ENCODE data around the gene OCA2.

OCA2 gene

GRCh38 chr15:27871078-27871901, 227.8 kb downstream of the OCA2 start:
- DNase-seq (ENCODE audit: low spot score), result no peak

GRCh38 chr15:27870320-27870719, 228.8 kb downstream of the OCA2 start:
- no peak for DNase-seq (ENCODE audit: low spot score)

- no peak for DNase-seq (ENCODE audit: low spot score)
Observed at GRCh38 chr15:27869697-27870281, 229.3 kb downstream of the OCA2 start.

GRCh38 chr15:27868828-27869404, 230.2 kb downstream of the OCA2 start:
- DNase-seq (ENCODE audit: low spot score), result no peak

- no peak for DNase-seq (ENCODE audit: low spot score)
Observed at GRCh38 chr15:27867861-27868260, 231.3 kb downstream of the OCA2 start.

GRCh38 chr15:27866505-27867165, 232.5 kb downstream of the OCA2 start:
- no peak for DNase-seq (ENCODE audit: low spot score)

- no peak for DNase-seq (ENCODE audit: low spot score)
Observed at GRCh38 chr15:27865926-27866325, 233.2 kb downstream of the OCA2 start.

- DNase-seq (ENCODE audit: low spot score), result no peak
Observed at GRCh38 chr15:27865323-27865922, 233.7 kb downstream of the OCA2 start.

GRCh38 chr15:27864719-27865118, 234.4 kb downstream of the OCA2 start:
- DNase-seq (ENCODE audit: low spot score), result no peak

- no peak for DNase-seq (ENCODE audit: low spot score)
Observed at GRCh38 chr15:27864086-27864485, 235.0 kb downstream of the OCA2 start.

- no peak for DNase-seq (ENCODE audit: low spot score)
Observed at GRCh38 chr15:27863000-27863399, 236.1 kb downstream of the OCA2 start.

GRCh38 chr15:27861171-27861570, 237.9 kb downstream of the OCA2 start:
- DNase-seq (ENCODE audit: low spot score), result no peak

GRCh38 chr15:27855137-27855536, 244.0 kb downstream of the OCA2 start:
- DNase-seq (ENCODE audit: low spot score), result no peak

GRCh38 chr15:27854601-27855000, 244.5 kb downstream of the OCA2 start:
- no peak for DNase-seq (ENCODE audit: low spot score)

GRCh38 chr15:27853624-27854455, 245.3 kb downstream of the OCA2 start:
- DNase-seq (ENCODE audit: low spot score), result no peak

- peak; percentile 18 for DNase-seq (ENCODE audit: low spot score)
Observed at GRCh38 chr15:27851858-27852210, 247.3 kb downstream of the OCA2 start.

GRCh38 chr15:27850981-27851857, 247.9 kb downstream of the OCA2 start:
- peak; percentile 21 for DNase-seq (ENCODE audit: low spot score)

GRCh38 chr15:27850050-27850449, 249.1 kb downstream of the OCA2 start:
- peak; percentile 26 for DNase-seq (ENCODE audit: low spot score)

GRCh38 chr15:27848936-27849335, 250.2 kb downstream of the OCA2 start:
- DNase-seq (ENCODE audit: low spot score), result peak; percentile 11
